Sigmoid colon (tissue), 7 donors: ENCODE data around the gene PHF14. TPM values are rescaled to one million over a fixed set of nuclear protein-coding genes. Genes with fewer than 3 reads are reported as not detected.

ENCODE experiments used
- DNase-seq: peaks from one replicate; pipeline ENCODE4 v3.0.0-alpha.2; 2019
- H3K27ac ChIP-seq, 4 donors: fragments of 200-600 bp; sonication (generic); one replicate each; pipeline ENCODE4 v1.5.1; 2016 to 2019; ENCODE audit warnings: mild to moderate bottlenecking in 1 of 4
- H3K27me3 ChIP-seq, 3 donors: fragments of 200-600 bp; sonication (generic); one replicate each; pipeline ENCODE4 v1.5.1; 2019; ENCODE audit warnings: mild to moderate bottlenecking in 1 of 3
- H3K36me3 ChIP-seq, 4 donors: fragments of 200-600 bp; sonication (generic); one replicate each; pipeline ENCODE4 v1.5.1; 2016 to 2019
- H3K4me1 ChIP-seq, 4 donors: fragments of 200-600 bp; sonication (generic); one replicate each; pipeline ENCODE4 v1.5.1; 2017 to 2019
- H3K4me3 ChIP-seq, 4 donors: fragments of 200-600 bp; sonication (generic); one replicate each; pipeline ENCODE4 v1.5.1; 2017 to 2019; ENCODE audit warnings: mild to moderate bottlenecking in 2 of 4, moderate library complexity in 1 of 4
- H3K9me3 ChIP-seq, 4 donors: fragments of 200-600 bp in 3 of 4; sonication (generic) in 3 of 4; one replicate each; pipeline versions ENCODE4 v1.5.1 to v1.6.1; 2013 to 2019
- EP300 ChIP-seq, 4 donors: sonication (generic); formaldehyde crosslinking; IDR thresholded peaks; one replicate each; pipeline ENCODE4 v1.6.1; 2017; ENCODE audit warnings: antibody characterized with exemption in 4 of 4
- POLR2A ChIP-seq, 2 donors: fragments of 450-650 bp; IDR thresholded peaks; one replicate each; pipeline ENCODE4 v1.6.1; 2016; ENCODE audit warnings: antibody characterized with exemption in 2 of 2, mild to moderate bottlenecking in 2 of 2, moderate library complexity in 2 of 2
- POLR2AphosphoS5 ChIP-seq, 4 donors: sonication (generic); formaldehyde crosslinking; IDR thresholded peaks; one replicate each; pipeline ENCODE4 v1.6.1; 2017; ENCODE audit warnings: antibody characterized with exemption in 4 of 4
- WGBS, 2 donors: extraction: QIAGEN DNeasy Blood & Tissue Kit; methylation state at CpG; one replicate each; pipeline ENCODE4 v1.1.7; 2013; 5-methylcytosine and 5-hydroxymethylcytosine counted together
- intact Hi-C: fragments of 100-400 bp; cut with DNase I; formaldehyde crosslinking; loops from one replicate; pipeline ENCODE4 v1.15.1; 2023
- polyA plus RNA-seq, 3 donors: library from polyadenylated mRNA; stranded (reverse); fragments of 200-250 nt; gene quantifications; one replicate each; pipeline ENCODE4 v1.2.3, GENCODE V29; 2013
- total RNA-seq, 4 donors: library from RNA; depleted of rRNA; stranded (reverse); fragments of >200 nt; gene quantifications; one replicate each; pipeline ENCODE4 v1.1.0, GENCODE V29; 2016
- TF ChIP-seq, protein P1 (sequence below), 4 experiments: fragments of 450-650 bp in 3 of 4; fragments of 200-600 bp in 1 of 4; IDR thresholded peaks; one replicate each; pipeline ENCODE4 v1.5.1; 2016 to 2019; ENCODE audit warnings: antibody characterized with exemption in 4 of 4, mild to moderate bottlenecking in 3 of 4, moderate library complexity in 2 of 4
- donor health status: healthy with polysubstance abuse.
- donor health status: Bipolar disorder and iron deficiency.
- donor health status: healthy.

The PHF14 gene
- total and polyA plus RNA-seq, 7 donors: 10.8 to 47.6 (median 28.8) TPM

DNA sequence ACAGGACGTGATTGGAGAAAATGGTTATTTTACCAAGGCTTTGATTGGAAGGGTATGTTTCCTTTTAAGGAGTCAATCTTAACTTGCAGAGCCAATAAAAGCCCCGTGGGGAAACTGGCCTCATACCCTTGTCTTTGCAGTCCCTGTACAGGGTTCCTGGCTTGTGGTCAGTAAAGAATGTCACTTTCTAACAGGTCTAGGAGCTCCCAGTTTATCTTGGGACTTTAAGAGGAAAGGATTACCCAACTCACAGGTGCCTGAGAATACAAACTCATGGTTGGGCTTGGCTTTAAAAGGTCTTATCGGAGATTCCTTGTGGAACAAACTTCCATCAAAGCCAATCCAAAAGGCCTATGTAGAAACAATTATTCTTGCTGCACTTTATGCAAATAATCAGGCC, 221.8 kb downstream of the PHF14 start:
- Histone ChIP-seq H3K9me3 (no peaks in the 10 kb centered on the region), H3K27me3 (no peaks in the 10 kb centered on the region), H3K27ac (no peak overlapping the region), H3K4me1 (peaks cover 0 to 20% (median 12%) of the 10 kb centered on the region in 4 donors), H3K4me3 (no peak overlapping the region), H3K36me3 (no peaks in the 10 kb centered on the region)
- 75 to 84% methylated on average over 3 of the region's 3 CpGs for WGBS, 2 donors
- DNase-seq: no peak
- TF ChIP-seq POLR2A (IDR thresholded peaks at IDR 0.05) (no peak), EP300 (IDR thresholded peaks at IDR 0.05) (no peak), POLR2AphosphoS5 (IDR thresholded peaks at IDR 0.05) (no peak)
- TF ChIP-seq, protein P1, sequence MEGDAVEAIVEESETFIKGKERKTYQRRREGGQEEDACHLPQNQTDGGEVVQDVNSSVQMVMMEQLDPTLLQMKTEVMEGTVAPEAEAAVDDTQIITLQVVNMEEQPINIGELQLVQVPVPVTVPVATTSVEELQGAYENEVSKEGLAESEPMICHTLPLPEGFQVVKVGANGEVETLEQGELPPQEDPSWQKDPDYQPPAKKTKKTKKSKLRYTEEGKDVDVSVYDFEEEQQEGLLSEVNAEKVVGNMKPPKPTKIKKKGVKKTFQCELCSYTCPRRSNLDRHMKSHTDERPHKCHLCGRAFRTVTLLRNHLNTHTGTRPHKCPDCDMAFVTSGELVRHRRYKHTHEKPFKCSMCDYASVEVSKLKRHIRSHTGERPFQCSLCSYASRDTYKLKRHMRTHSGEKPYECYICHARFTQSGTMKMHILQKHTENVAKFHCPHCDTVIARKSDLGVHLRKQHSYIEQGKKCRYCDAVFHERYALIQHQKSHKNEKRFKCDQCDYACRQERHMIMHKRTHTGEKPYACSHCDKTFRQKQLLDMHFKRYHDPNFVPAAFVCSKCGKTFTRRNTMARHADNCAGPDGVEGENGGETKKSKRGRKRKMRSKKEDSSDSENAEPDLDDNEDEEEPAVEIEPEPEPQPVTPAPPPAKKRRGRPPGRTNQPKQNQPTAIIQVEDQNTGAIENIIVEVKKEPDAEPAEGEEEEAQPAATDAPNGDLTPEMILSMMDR (IDR thresholded peaks at IDR 0.05): no peak
- intact Hi-C loops: no loop called here

DNA sequence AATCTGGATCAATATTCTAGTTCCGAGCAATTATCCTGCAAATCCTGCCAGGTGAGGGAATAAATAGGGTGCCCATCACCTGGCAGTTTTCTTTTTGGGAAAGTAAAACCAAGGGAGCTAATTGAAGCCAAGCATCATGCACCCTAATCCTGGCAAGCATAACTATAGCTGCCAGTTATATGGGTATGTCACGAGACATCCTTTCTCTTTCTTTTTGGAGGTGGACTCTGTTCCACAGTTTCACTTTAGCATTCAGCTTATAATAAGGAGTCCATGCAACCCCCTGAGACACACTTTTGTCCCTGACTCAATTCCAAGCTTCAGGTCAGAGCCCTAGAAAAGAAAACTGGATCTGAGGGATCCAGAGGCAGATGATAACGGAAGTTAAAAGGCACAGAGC, 222.5 kb downstream of the PHF14 start:
- intact Hi-C loops: no loop called here

DNA sequence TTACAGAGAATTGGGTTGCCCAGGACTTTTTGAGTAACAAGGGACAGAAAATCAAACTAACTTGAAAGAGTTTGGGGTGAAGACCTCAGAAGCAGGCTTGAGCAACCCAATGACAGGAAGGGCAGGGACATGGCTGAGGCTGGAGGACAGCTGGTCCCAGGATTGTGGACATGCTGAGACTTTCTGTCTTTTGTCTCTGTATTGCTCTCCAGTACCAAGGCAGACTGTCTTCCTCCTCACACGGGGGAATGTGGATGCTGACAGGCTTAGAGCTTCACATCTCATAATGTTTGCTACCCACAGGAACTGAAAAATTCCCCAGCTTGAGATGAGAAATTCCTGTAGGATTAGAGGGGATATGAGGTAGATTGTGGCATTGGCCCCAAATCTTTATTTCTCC, 229.6 kb downstream of the PHF14 start:
- Histone ChIP-seq H3K27me3 (no peaks in the 10 kb centered on the region), H3K4me3 (no peak overlapping the region), H3K9me3 (no peaks in the 10 kb centered on the region), H3K36me3 (no peaks in the 10 kb centered on the region), H3K27ac (no peak overlapping the region), H3K4me1 (peaks cover 0 to 4% (median 0%) of the 10 kb centered on the region in 4 donors)
- intact Hi-C loops: no loop called here
- no peak for TF ChIP-seq POLR2A (IDR thresholded peaks at IDR 0.05)
- no peak for TF ChIP-seq EP300 (IDR thresholded peaks at IDR 0.05)
- no peak for DNase-seq
- WGBS, 2 donors: 69 to 74% methylated on average over 1 of the region's 1 CpG

More for the DNA sequence above, 222.5 kb downstream of the PHF14 start:
- H3K36me3 ChIP-seq: no peaks in the 10 kb centered on the region
- 64 to 90% methylated on average over 3 of the region's 3 CpGs for WGBS, 2 donors
- no peaks in the 10 kb centered on the region for H3K9me3 ChIP-seq
- H3K4me3 ChIP-seq: no peak overlapping the region
- peaks cover 0 to 20% (median 12%) of the 10 kb centered on the region in 4 donors for H3K4me1 ChIP-seq
- TF ChIP-seq, protein P1 (IDR thresholded peaks at IDR 0.05): no peak
- no peak for TF ChIP-seq POLR2A (IDR thresholded peaks at IDR 0.05)
- TF ChIP-seq POLR2AphosphoS5 (IDR thresholded peaks at IDR 0.05): no peak
- no peak for TF ChIP-seq EP300 (IDR thresholded peaks at IDR 0.05)
- DNase-seq: no peak
- no peak overlapping the region for H3K27ac ChIP-seq
- H3K27me3 ChIP-seq: no peaks in the 10 kb centered on the region

DNA sequence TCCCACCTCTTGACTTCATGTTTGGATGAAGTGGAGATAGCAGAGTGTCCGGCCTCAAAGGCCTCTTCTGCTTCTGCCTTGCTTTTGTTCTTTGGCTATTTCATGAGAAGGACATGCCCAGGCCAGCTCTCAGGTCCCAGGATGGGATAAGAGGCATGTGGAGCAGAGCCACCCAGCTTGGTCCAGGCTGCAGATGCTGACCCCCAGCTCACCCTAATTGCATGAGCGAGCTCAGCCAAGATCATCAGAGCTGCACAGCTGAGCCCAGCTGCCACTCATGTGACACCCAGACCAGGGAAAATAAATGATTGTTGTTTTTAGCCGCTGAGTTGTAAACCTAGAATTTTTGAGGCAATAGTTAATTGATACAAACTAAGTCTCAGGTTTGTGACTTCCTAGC, 230.0 kb downstream of the PHF14 start:
- intact Hi-C loops: no loop called here
- TF ChIP-seq, protein P1 (IDR thresholded peaks at IDR 0.05): no peak
- TF ChIP-seq EP300 (IDR thresholded peaks at IDR 0.05): no peak
- no peak for TF ChIP-seq POLR2AphosphoS5 (IDR thresholded peaks at IDR 0.05)
- TF ChIP-seq POLR2A (IDR thresholded peaks at IDR 0.05): no peak
- no peaks in the 10 kb centered on the region for H3K36me3 ChIP-seq
- H3K27me3 ChIP-seq: no peaks in the 10 kb centered on the region
- no peak overlapping the region for H3K4me3 ChIP-seq
- WGBS, 2 donors: 79 to 81% methylated on average over 3 of the region's 3 CpGs
- no peaks in the 10 kb centered on the region for H3K9me3 ChIP-seq
- H3K4me1 ChIP-seq: peaks cover 0 to 4% (median 0%) of the 10 kb centered on the region in 4 donors
- H3K27ac ChIP-seq: no peak overlapping the region
- DNase-seq: no peak

DNA sequence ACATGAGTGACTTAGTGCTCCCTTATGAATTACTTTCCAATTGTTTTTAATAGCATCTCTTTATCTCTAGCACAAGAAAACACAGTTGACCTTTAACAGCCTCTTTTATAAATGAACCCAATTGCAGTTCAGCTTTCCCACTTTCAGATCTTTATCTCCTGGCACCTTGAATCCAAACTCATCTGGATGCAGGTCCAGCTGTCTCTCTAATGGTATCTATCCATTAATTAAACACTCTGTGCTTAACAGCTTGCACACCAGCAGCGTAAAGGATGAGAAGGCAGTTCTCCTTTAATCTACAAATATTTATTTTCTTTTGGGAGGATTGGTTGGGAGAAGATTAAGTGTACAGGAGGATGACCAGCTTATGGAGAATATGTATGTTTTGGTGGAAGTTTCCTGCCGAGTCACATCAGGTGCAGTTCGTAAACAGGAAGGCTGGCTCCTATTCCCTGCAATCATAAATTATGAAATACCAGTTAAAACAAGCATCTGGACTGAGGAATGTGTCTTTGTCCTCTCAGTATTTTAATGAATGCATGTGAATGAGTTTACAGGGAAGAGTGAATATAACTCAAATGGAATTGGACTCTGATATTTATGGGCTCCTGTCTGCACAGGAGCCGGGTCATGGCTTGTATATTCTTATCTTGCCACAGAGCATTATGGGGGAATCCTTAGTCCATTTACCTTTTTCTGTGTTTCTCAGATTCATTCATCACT, 232.7 kb downstream of the PHF14 start:
- TF ChIP-seq POLR2A (IDR thresholded peaks at IDR 0.05) (no peak), EP300 (IDR thresholded peaks at IDR 0.05) (no peak), POLR2AphosphoS5 (IDR thresholded peaks at IDR 0.05) (no peak)
- TF ChIP-seq, protein P1 (IDR thresholded peaks at IDR 0.05): no peak
- WGBS, 2 donors: 48 to 68% methylated on average over 4 of the region's 4 CpGs
- no peaks in the 10 kb centered on the region for H3K27me3 ChIP-seq

More for the DNA sequence above, 232.7 kb downstream of the PHF14 start:
- DNase-seq: no peak
- H3K4me1 ChIP-seq: peaks cover 0 to 4% (median 0%) of the 10 kb centered on the region in 4 donors
- intact Hi-C loops: no loop called here
- H3K36me3 ChIP-seq: no peaks in the 10 kb centered on the region
- H3K9me3 ChIP-seq: no peaks in the 10 kb centered on the region
- H3K4me3 ChIP-seq: no peak overlapping the region
- H3K27ac ChIP-seq: no peak overlapping the region
